DOHH2 (cell line): Measurements from ENCODE around the gene NGLY1.

ENCODE experiments used
- H3F3A ChIP-seq: fragments of 200-600 bp; sonication (generic), shearing (Covaris generic); 2 replicates; pipeline ENCODE4 v1.6.0; 2016; ENCODE audit warnings: antibody characterized with exemption, mild to moderate bottlenecking; ENCODE audit not compliant: control insufficient read depth, insufficient read depth
- H3K27ac ChIP-seq: fragments of 200-600 bp; sonication (generic); 2 replicates; pipeline ENCODE4 v1.5.1; 2014; ENCODE audit warnings: low read depth, mild to moderate bottlenecking, low read length, moderate library complexity
- H3K27me3 ChIP-seq: fragments of 200-600 bp; sonication (generic); 2 replicates; pipeline ENCODE4 v1.6.1; 2014; ENCODE audit warnings: mild to moderate bottlenecking, low read length, mixed read lengths; ENCODE audit not compliant: control insufficient read depth
- H3K36me3 ChIP-seq: fragments of 200-600 bp; sonication (generic); 2 replicates; pipeline ENCODE4 v1.6.1; 2014; ENCODE audit warnings: mild to moderate bottlenecking, low read length, moderate library complexity, mixed read lengths; ENCODE audit not compliant: control insufficient read depth
- H3K4me1 ChIP-seq: fragments of 200-600 bp; sonication (generic); 2 replicates; pipeline ENCODE4 v1.6.1; 2014; ENCODE audit warnings: mild to moderate bottlenecking, low read length, mixed read lengths; ENCODE audit not compliant: control insufficient read depth
- H3K4me2 ChIP-seq: fragments of 200-600 bp; sonication (generic); 2 replicates; pipeline ENCODE4 v1.6.0; 2014; ENCODE audit warnings: mild to moderate bottlenecking, low read length, moderate library complexity
- H3K4me3 ChIP-seq: fragments of 200-600 bp; sonication (generic); 2 replicates; pipeline ENCODE4 v1.5.1; 2014; ENCODE audit warnings: mild to moderate bottlenecking, low read length, mixed read lengths
- H3K79me2 ChIP-seq: fragments of 200-600 bp; sonication (generic); 2 replicates; pipeline ENCODE4 v1.6.1; 2014; ENCODE audit warnings: mild to moderate bottlenecking, low read length, mixed read lengths; ENCODE audit not compliant: control insufficient read depth
- H3K9me2 ChIP-seq: fragments of 200-600 bp; sonication (generic); replicated peaks from 2 replicates; pipeline ENCODE4 v1.6.1; 2014; ENCODE audit warnings: mild to moderate bottlenecking, low read length, mixed read lengths; ENCODE audit not compliant: control insufficient read depth
- H3K9me3 ChIP-seq: fragments of 200-600 bp; sonication (generic); 2 replicates; pipeline ENCODE4 v1.6.1; 2014; ENCODE audit warnings: antibody characterized with exemption, low read length, mixed read lengths; ENCODE audit not compliant: control insufficient read depth, insufficient read depth
- H4K20me1 ChIP-seq: fragments of 200-600 bp; sonication (generic); 2 replicates; pipeline ENCODE4 v1.6.0; 2014; ENCODE audit warnings: low read depth, mild to moderate bottlenecking, antibody characterized with exemption, low read length, moderate library complexity; ENCODE audit not compliant: control insufficient read depth, insufficient read depth
- CTCF ChIP-seq: fragments of 200-600 bp; sonication (generic); IDR thresholded peaks from one replicate; pipeline ENCODE4 v1.5.1; 2014; ENCODE audit warnings: antibody characterized with exemption, mild to moderate bottlenecking, low read depth, low read length; ENCODE audit not compliant: poor library complexity, severe bottlenecking
- EZH2phosphoT487 ChIP-seq: fragments of 200-600 bp; sonication (generic); IDR thresholded peaks from 2 replicates; pipeline ENCODE4 v1.6.1; 2017; ENCODE audit warnings: borderline replicate concordance, mild to moderate bottlenecking, antibody characterized with exemption, low read length, moderate library complexity, mixed read lengths

The NGLY1 gene

GRCh38 chr3:25817107-25817506 is 33.9 kb upstream of the NGLY1 start:
- no peak for TF ChIP-seq CTCF
- TF ChIP-seq EZH2phosphoT487, result no peak
- Histone ChIP-seq H3K4me2 (no peak overlapping the region), H3F3A (no peaks in the 10 kb centered on the region), H3K79me2 (no peaks in the 10 kb centered on the region), H3K36me3 (no peaks in the 10 kb centered on the region), H3K9me3 (no peaks in the 10 kb centered on the region), H3K4me1 (peaks cover 15% of the 10 kb centered on the region), H3K27ac (no peak overlapping the region), H4K20me1 (no peaks in the 10 kb centered on the region), H3K27me3 (no peaks in the 10 kb centered on the region), H3K9me2 (no peaks in the 10 kb centered on the region), H3K4me3 (no peak overlapping the region)

- Histone ChIP-seq H3K27me3 (no peaks in the 10 kb centered on the region), H3K9me2 (no peaks in the 10 kb centered on the region), H3K4me3 (no peak overlapping the region), H3K36me3 (no peaks in the 10 kb centered on the region), H4K20me1 (no peaks in the 10 kb centered on the region), H3K4me2 (no peak overlapping the region), H3K27ac (no peak overlapping the region), H3K79me2 (no peaks in the 10 kb centered on the region), H3K4me1 (no peaks in the 10 kb centered on the region), H3F3A (no peaks in the 10 kb centered on the region), H3K9me3 (no peaks in the 10 kb centered on the region)
- TF ChIP-seq CTCF, result no peak
- no peak for TF ChIP-seq EZH2phosphoT487
These were observed 29.4 kb upstream of the NGLY1 start for GRCh38 chr3:25812644-25813043.

GRCh38 chr3:25804676-25805075 is 21.4 kb upstream of the NGLY1 start:
- Histone ChIP-seq H3K36me3 (no peaks in the 10 kb centered on the region), H4K20me1 (no peaks in the 10 kb centered on the region), H3K79me2 (no peaks in the 10 kb centered on the region), H3K27me3 (no peaks in the 10 kb centered on the region), H3K27ac (no peak overlapping the region), H3K9me3 (no peaks in the 10 kb centered on the region), H3K9me2 (no peaks in the 10 kb centered on the region), H3K4me3 (no peak overlapping the region), H3K4me1 (no peaks in the 10 kb centered on the region), H3K4me2 (no peak overlapping the region), H3F3A (no peaks in the 10 kb centered on the region)
- TF ChIP-seq EZH2phosphoT487 (no peak), CTCF (no peak)

GRCh38 chr3:25803833-25804232 is 20.6 kb upstream of the NGLY1 start:
- H3K4me2 ChIP-seq, result no peak overlapping the region
- no peaks in the 10 kb centered on the region for H3K27me3 ChIP-seq
- no peak overlapping the region for H3K4me3 ChIP-seq
- H3K4me1 ChIP-seq, result no peaks in the 10 kb centered on the region
- H3K79me2 ChIP-seq, result no peaks in the 10 kb centered on the region
- H3K9me2 ChIP-seq, result no peaks in the 10 kb centered on the region
- H3K36me3 ChIP-seq, result no peaks in the 10 kb centered on the region
- H3K27ac ChIP-seq, result no peak overlapping the region
- no peaks in the 10 kb centered on the region for H4K20me1 ChIP-seq
- H3F3A ChIP-seq, result no peaks in the 10 kb centered on the region
- H3K9me3 ChIP-seq, result no peaks in the 10 kb centered on the region
- TF ChIP-seq EZH2phosphoT487 (no peak), CTCF (no peak)
